T-helper 2 cell treated with Interferon-gamma antibody and Interleukin-4, amounts not matched to agents 100 ng/mL and 5 ng/mL, for 36 hours (primary cell): Measurements from ENCODE around the gene RHOA. TPM values are rescaled to one million over a fixed set of nuclear protein-coding genes. Genes with fewer than 3 reads are reported as not detected.

ENCODE experiments used
- intact Hi-C: fragments of 100-400 bp; cut with micrococcal nuclease; formaldehyde crosslinking; loops from one replicate; pipeline ENCODE4 v1.15.1; 2023
- total RNA-seq: library from RNA; stranded (reverse); gene quantifications from 2 replicates; pipeline ENCODE4 v1.2.3, GENCODE V29; 2022

Gene RHOA
- 450 and 466 TPM in 2 replicates for total RNA-seq

- intact Hi-C loops, result loop anchor here (1.0 to 2.0 kb wide), 7 partner anchors 17 to 391 kb away; partner anchors contain the start of genes DAG1, GPX1, NICN1 and QRICH1
Measured at GRCh38 chr3:49411968-49412631, at the start of gene RHOA, which contains the start of gene TCTA. Gene RHOA (minus strand): TSS chr3:49411976. CDS start chr3:49375589, 36,387 bp downstream. Gene TCTA (plus strand): TSS chr3:49412423. CDS start chr3:49412427, 4 bp downstream.

- intact Hi-C loops, result no loop called here
Measured at GRCh38 chr3:49460956-49461355, 49.2 kb upstream of the RHOA start.

GRCh38 chr3:49460188-49460890 lies 48.6 kb upstream of the RHOA start:
- intact Hi-C loops, result no loop called here

- intact Hi-C loops, result no loop called here
Measured at GRCh38 chr3:49456466-49456865, 44.7 kb upstream of the RHOA start.

- intact Hi-C loops, result no loop called here
Measured at GRCh38 chr3:49454898-49455681, 43.3 kb upstream of the RHOA start.

GRCh38 chr3:49454458-49454857 lies 42.7 kb upstream of the RHOA start:
- intact Hi-C loops, result no loop called here

- intact Hi-C loops, result no loop called here
Measured at GRCh38 chr3:49453621-49454020, 41.8 kb upstream of the RHOA start.

- intact Hi-C loops, result loop anchor here (10.0 kb wide), 1 partner anchor 351 kb away; the partner anchor contains the start of gene QRICH1
Measured at GRCh38 chr3:49445391-49445790, 33.6 kb upstream of the RHOA start.

- intact Hi-C loops, result no loop called here
Measured at GRCh38 chr3:49434731-49435130, 23.0 kb upstream of the RHOA start.

GRCh38 chr3:49428752-49429080 lies 16.9 kb upstream of the RHOA start:
- intact Hi-C loops, result loop anchor here (1.0 kb wide), 3 partner anchors 16 to 88 kb away; partner anchors contain the start of genes DAG1, TCTA and USP4

- intact Hi-C loops, result no loop called here
Measured at GRCh38 chr3:49427586-49427985, 15.8 kb upstream of the RHOA start.

- intact Hi-C loops, result no loop called here
Measured at GRCh38 chr3:49424816-49425215, 13.0 kb upstream of the RHOA start.

- intact Hi-C loops, result no loop called here
Measured at GRCh38 chr3:49422379-49423248, 10.8 kb upstream of the RHOA start, which contains the start of gene AMT. Gene AMT (minus strand): TSS chr3:49422473. CDS start chr3:49422450, 23 bp downstream.

- intact Hi-C loops, result no loop called here
Measured at GRCh38 chr3:49421890-49422378, 10.2 kb upstream of the RHOA start.

GRCh38 chr3:49417516-49418120 lies 5.8 kb upstream of the RHOA start:
- intact Hi-C loops, result no loop called here

GRCh38 chr3:49416867-49417266 lies 5.1 kb upstream of the RHOA start:
- intact Hi-C loops, result loop anchor here (1.0 kb wide), 2 partner anchors 32 to 72 kb away; no protein-coding TSS in a partner anchor

GRCh38 chr3:49415931-49416601 lies 4.3 kb upstream of the RHOA start:
- intact Hi-C loops, result loop anchor here (1.0 kb wide), 2 partner anchors 33 to 71 kb away; no protein-coding TSS in a partner anchor

- intact Hi-C loops, result no loop called here
Measured at GRCh38 chr3:49414753-49415152, 3.0 kb upstream of the RHOA start.

GRCh38 chr3:49413338-49413734 lies 1.6 kb upstream of the RHOA start:
- intact Hi-C loops, result loop anchor here (2.0 kb wide), 1 partner anchor 393 kb away; no protein-coding TSS in a partner anchor
